HepG2 (cell line): ENCODE results near the gene UTS2R. TPM values are rescaled to one million over a fixed set of nuclear protein-coding genes. Genes with fewer than 3 reads are reported as not detected.

Experiments
- MED1 ChIP-seq: sonication (generic); formaldehyde crosslinking; IDR thresholded peaks from 2 replicates; pipeline ENCODE4 v1.4.0; 2020; ENCODE audit warnings: missing genetic modification reagents
- MTA1 ChIP-seq: sonication (generic); formaldehyde crosslinking; IDR thresholded peaks from 2 replicates; pipeline ENCODE4 v1.4.0; 2020; ENCODE audit warnings: missing genetic modification reagents, mild to moderate bottlenecking, borderline replicate concordance
- NRL ChIP-seq: sonication (generic); formaldehyde crosslinking; IDR thresholded peaks from 2 replicates; pipeline ENCODE4 v1.5.0; 2020; ENCODE audit warnings: missing genetic modification reagents, mild to moderate bottlenecking, moderate library complexity, borderline replicate concordance
- RFX3 ChIP-seq: IDR thresholded peaks from 2 replicates; pipeline ENCODE4 v1.6.1; 2016; ENCODE audit warnings: missing biosample characterization, missing genetic modification reagents
- SCMH1 ChIP-seq: sonication (generic); formaldehyde crosslinking; IDR thresholded peaks from 2 replicates; pipeline ENCODE4 v1.9.0; 2021; ENCODE audit warnings: missing genetic modification reagents, mild to moderate bottlenecking, borderline replicate concordance
- ZNF24 ChIP-seq: fragments of 450-650 bp; IDR thresholded peaks from 2 replicates; pipeline ENCODE4 v1.6.1; 2017; ENCODE audit warnings: antibody characterized with exemption, mild to moderate bottlenecking
- ZNF253 ChIP-seq: sonication (generic); formaldehyde crosslinking; IDR thresholded peaks from 2 replicates; pipeline ENCODE4 v1.8.0; 2022; ENCODE audit warnings: mild to moderate bottlenecking, missing genetic modification reagents, borderline replicate concordance
- ZNF296 ChIP-seq: sonication (generic); formaldehyde crosslinking; conservative IDR thresholded peaks from 2 replicates; pipeline ENCODE4 v1.5.0; 2020; ENCODE audit warnings: mild to moderate bottlenecking, missing genetic modification reagents
- ZNF574 ChIP-seq: sonication (generic); formaldehyde crosslinking; IDR thresholded peaks from 2 replicates; pipeline ENCODE4 v1.4.0; 2020; ENCODE audit warnings: missing genetic modification reagents
- ZNF629 ChIP-seq: sonication (generic); formaldehyde crosslinking; conservative IDR thresholded peaks from 2 replicates; pipeline ENCODE4 v1.5.0; 2020; ENCODE audit warnings: missing genetic modification reagents
- ZNF800 ChIP-seq: sonication (generic); formaldehyde crosslinking; IDR thresholded peaks from 2 replicates; pipeline ENCODE4 v1.4.0; 2020; ENCODE audit warnings: missing genetic modification reagents
- polyA plus RNA-seq, 8 experiments: library from polyadenylated mRNA; depleted of rRNA in 3 of 8; stranded (reverse) in 7 of 8; unstranded in 1 of 8; fragments of >200 nt; fragmentation: Illumina TruSeq in 4 of 8; extraction: Trizol in 4 of 8; gene quantifications; 2 replicates each; pipeline versions ENCODE4 v1.2.1 to v1.2.3, GENCODE V29; 2011 to 2016; ENCODE audit warnings: low read depth in 4 of 8, missing spikeins in 1 of 8, mixed read lengths in 1 of 8; ENCODE audit not compliant: insufficient read depth in 1 of 8
- total RNA-seq, 5 experiments: library from RNA; depleted of rRNA; stranded (reverse); fragments of >200 nt; fragmentation: Illumina TruSeq; extraction: Trizol; gene quantifications; 2 replicates each; pipeline ENCODE4 v1.2.3, GENCODE V29; 2016; ENCODE audit warnings: low read depth in 1 of 5
- TF ChIP-seq, protein P1 (sequence below): sonication (generic); formaldehyde crosslinking; IDR thresholded peaks from 2 replicates; pipeline ENCODE4 v1.4.0; 2020; ENCODE audit warnings: mild to moderate bottlenecking, missing genetic modification reagents
- TF ChIP-seq, protein P2 (sequence below): sonication (generic); formaldehyde crosslinking; IDR thresholded peaks from 2 replicates; pipeline ENCODE4 v1.5.1; 2020; ENCODE audit warnings: missing genetic modification reagents, mild to moderate bottlenecking, borderline replicate concordance
- TF ChIP-seq, protein P3 (sequence below): conservative IDR thresholded peaks from 2 replicates; pipeline ENCODE4 v1.6.1; 2018; ENCODE audit warnings: missing genetic modification reagents

Gene UTS2R
- total and polyA plus RNA-seq, 2 of the 13 experiments (the other 11 are each of a cell fraction or from before 2014, with no cell fraction given), result 0.13 to 0.15 TPM

- TF ChIP-seq ZNF800, result peak; percentile 91
- 0 out of 2 replicates have a peak, but pooled peaks have one; percentile 41 for TF ChIP-seq ZNF253 (CRISPR knock-in tag)
- TF ChIP-seq NRL (CRISPR knock-in tag), result peak; percentile 99
- TF ChIP-seq, protein P1, sequence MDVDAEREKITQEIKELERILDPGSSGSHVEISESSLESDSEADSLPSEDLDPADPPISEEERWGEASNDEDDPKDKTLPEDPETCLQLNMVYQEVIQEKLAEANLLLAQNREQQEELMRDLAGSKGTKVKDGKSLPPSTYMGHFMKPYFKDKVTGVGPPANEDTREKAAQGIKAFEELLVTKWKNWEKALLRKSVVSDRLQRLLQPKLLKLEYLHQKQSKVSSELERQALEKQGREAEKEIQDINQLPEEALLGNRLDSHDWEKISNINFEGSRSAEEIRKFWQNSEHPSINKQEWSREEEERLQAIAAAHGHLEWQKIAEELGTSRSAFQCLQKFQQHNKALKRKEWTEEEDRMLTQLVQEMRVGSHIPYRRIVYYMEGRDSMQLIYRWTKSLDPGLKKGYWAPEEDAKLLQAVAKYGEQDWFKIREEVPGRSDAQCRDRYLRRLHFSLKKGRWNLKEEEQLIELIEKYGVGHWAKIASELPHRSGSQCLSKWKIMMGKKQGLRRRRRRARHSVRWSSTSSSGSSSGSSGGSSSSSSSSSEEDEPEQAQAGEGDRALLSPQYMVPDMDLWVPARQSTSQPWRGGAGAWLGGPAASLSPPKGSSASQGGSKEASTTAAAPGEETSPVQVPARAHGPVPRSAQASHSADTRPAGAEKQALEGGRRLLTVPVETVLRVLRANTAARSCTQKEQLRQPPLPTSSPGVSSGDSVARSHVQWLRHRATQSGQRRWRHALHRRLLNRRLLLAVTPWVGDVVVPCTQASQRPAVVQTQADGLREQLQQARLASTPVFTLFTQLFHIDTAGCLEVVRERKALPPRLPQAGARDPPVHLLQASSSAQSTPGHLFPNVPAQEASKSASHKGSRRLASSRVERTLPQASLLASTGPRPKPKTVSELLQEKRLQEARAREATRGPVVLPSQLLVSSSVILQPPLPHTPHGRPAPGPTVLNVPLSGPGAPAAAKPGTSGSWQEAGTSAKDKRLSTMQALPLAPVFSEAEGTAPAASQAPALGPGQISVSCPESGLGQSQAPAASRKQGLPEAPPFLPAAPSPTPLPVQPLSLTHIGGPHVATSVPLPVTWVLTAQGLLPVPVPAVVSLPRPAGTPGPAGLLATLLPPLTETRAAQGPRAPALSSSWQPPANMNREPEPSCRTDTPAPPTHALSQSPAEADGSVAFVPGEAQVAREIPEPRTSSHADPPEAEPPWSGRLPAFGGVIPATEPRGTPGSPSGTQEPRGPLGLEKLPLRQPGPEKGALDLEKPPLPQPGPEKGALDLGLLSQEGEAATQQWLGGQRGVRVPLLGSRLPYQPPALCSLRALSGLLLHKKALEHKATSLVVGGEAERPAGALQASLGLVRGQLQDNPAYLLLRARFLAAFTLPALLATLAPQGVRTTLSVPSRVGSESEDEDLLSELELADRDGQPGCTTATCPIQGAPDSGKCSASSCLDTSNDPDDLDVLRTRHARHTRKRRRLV (CRISPR knock-in tag), result peak; percentile 81; the same call in 1 of the 2 replicates
- peak; percentile 73 for TF ChIP-seq MED1
- no peak for TF ChIP-seq ZNF24
- TF ChIP-seq, protein P2, sequence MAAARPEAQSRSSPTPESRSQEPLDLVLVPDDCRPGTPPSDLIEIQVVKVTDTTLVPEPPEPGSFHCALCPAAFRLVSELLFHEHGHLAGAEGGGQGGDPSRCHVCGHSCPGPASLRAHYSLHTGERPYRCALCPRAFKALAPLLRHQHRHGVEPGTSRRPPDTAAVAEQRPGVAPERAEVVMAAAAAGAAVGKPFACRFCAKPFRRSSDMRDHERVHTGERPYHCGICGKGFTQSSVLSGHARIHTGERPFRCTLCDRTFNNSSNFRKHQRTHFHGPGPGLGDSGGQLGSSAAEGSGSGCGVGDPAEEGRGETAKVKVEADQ (CRISPR knock-in tag), result peak; percentile 92; the same call in 1 of the 2 replicates
- no peak for TF ChIP-seq SCMH1 (CRISPR knock-in tag)
- 0 out of 2 replicates have a peak, but pooled peaks have one; percentile 65 for TF ChIP-seq ZNF296 (CRISPR knock-in tag)
- TF ChIP-seq, protein P3, sequence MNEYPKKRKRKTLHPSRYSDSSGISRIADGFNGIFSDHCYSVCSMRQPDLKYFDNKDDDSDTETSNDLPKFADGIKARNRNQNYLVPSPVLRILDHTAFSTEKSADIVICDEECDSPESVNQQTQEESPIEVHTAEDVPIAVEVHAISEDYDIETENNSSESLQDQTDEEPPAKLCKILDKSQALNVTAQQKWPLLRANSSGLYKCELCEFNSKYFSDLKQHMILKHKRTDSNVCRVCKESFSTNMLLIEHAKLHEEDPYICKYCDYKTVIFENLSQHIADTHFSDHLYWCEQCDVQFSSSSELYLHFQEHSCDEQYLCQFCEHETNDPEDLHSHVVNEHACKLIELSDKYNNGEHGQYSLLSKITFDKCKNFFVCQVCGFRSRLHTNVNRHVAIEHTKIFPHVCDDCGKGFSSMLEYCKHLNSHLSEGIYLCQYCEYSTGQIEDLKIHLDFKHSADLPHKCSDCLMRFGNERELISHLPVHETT (CRISPR knock-in tag), result no peak; the same call in 1 of the 2 replicates
- no peak for TF ChIP-seq RFX3 (CRISPR knock-in tag)
- TF ChIP-seq ZNF574 (CRISPR knock-in tag), result peak; percentile 82
- 0 out of 2 replicates have a peak, but pooled peaks have one; percentile 21 for TF ChIP-seq ZNF629 (CRISPR knock-in tag)
- peak; percentile 95; the same call in 1 of the 2 replicates for TF ChIP-seq MTA1 (CRISPR knock-in tag)
These were observed 863 bp upstream of the UTS2R start (continued) for GRCh38 chr17:82370471-82371332.
